ENCODE measurements around the gene VPS41.

VPS41 gene

DNA sequence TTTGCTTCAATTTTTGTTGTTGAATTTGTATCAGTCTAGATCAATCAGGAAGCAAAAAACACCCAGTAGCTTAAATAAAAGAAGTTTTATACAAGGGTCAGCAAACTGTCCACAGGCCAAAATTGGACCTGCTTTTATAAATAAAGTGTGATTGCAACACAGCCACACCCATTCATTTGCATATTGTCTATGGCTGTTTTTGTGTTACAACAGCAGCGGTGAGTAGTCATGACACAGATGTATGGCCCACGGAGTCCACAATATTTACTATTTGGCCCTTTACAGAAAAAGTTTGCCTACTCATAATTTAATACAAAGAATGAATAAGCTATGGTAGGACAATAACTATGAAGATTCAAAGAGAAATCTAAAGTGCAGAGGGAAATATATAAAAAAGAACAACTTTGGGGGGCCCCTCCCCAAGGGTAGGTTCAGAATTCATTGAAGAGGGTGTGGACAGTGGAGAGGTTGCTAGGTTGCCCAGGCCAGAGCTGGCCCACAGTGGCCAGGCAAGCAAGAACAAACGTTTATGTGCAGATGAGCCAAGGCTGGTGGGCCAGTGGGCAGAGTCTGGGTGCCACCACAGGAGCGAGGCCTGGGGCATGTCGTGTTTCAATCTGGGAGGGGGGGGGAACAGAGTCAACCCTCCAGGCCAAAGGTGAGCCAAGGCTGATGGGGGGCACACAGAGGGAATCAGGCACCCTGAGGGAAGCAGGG lies 230.9 kb downstream of the VPS41 start:
- TF ChIP-seq JUND (IDR thresholded peaks at IDR 0.05; ENCODE audit: low read depth): no peak
- DNase-seq (ENCODE audit: low read depth in 1 of 2, low spot score in 1 of 2): no peak
- in situ Hi-C loops (cut with HindIII; ENCODE audit: low pct_unique_long_range_greater_than_20kb, low sequenced_read_pairs): no loop called here

DNA sequence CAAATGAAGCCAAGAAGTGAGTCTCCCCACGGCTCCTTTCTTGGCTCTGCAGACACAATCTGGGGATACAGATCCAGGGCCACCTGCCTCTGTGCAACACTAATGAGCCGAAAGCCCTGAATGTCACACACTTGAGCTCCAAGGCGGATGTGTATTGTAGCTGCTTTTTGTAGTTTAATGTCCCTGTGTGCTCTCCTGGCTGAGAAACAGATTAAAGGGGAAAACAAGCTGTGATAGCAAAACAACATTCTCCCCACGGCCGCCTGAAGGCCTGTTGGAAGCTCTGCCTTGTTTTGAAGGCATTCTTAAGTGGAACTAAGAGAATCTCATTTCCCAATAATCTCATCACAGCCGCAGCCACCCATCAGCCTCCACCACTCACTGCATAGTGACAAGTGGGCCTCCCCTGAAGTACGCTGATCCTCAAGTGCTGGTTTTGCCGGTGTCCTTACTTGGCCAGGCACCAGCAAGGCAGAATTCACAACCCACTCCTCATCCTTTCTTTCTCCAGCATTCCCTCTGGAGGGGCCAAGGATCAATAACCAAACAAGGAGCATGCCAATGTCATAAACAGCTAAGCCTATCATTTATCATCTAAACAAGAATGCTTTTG lies 233.4 kb downstream of the VPS41 start:
- TF ChIP-seq JUND (IDR thresholded peaks at IDR 0.05; ENCODE audit: low read depth): no peak
- DNase-seq (ENCODE audit: low read depth in 1 of 2, low spot score in 1 of 2): no peak
- in situ Hi-C loops (cut with HindIII; ENCODE audit: low pct_unique_long_range_greater_than_20kb, low sequenced_read_pairs): no loop called here

DNA sequence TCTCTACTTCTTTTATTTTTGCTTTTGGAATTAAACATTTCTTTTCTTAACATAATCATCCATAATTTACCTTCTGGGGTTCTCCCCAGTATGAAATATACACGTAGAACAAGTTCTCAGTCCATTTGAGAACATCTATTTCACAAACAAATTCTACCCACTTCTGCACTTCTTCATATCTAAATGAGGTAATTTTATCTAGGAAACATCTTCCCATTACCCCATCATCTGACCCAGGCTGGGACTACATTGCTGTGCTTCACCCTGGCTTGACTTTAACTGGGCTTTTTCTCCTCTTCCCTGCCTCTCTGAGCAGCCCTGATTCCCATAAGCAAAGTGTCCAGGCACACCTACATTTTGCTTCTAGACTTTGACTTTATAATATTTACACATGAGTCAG lies 234.5 kb downstream of the VPS41 start:
- in situ Hi-C loops (cut with HindIII; ENCODE audit: low pct_unique_long_range_greater_than_20kb, low sequenced_read_pairs): no loop called here
- no peak for TF ChIP-seq JUND (IDR thresholded peaks at IDR 0.05; ENCODE audit: low read depth)
- no peak for DNase-seq (ENCODE audit: low read depth in 1 of 2, low spot score in 1 of 2)

- in situ Hi-C loops (cut with HindIII; ENCODE audit: low pct_unique_long_range_greater_than_20kb, low sequenced_read_pairs): no loop called here
- TF ChIP-seq JUND (IDR thresholded peaks at IDR 0.05; ENCODE audit: low read depth): no peak
- DNase-seq (ENCODE audit: low read depth in 1 of 2, low spot score in 1 of 2): no peak
Observed at GRCh38 chr7:38673795-38674194, 235.2 kb downstream of the VPS41 start.

Measured in T47D (cell line).